GM19328 (cell line): ENCODE results near the gene ASB10.
A peak's percentile ranks its signal among the peaks of the same experiment; 100 is the strongest.

Experiments used
- ATAC-seq: cut with Tn5 transposase; IDR thresholded peaks from one replicate; pipeline ENCODE4 v1.9.1; 2021; ENCODE audit warnings: mild to moderate bottlenecking, moderate library complexity; ENCODE audit not compliant: unreplicated experiment

ASB10 gene, protein sequence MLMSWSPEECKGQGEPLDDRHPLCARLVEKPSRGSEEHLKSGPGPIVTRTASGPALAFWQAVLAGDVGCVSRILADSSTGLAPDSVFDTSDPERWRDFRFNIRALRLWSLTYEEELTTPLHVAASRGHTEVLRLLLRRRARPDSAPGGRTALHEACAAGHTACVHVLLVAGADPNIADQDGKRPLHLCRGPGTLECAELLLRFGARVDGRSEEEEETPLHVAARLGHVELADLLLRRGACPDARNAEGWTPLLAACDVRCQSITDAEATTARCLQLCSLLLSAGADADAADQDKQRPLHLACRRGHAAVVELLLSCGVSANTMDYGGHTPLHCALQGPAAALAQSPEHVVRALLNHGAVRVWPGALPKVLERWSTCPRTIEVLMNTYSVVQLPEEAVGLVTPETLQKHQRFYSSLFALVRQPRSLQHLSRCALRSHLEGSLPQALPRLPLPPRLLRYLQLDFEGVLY

GRCh38 chr7:151186640-151187408 lies at the start of gene ASB10:
Gene ASB10, minus strand, starts transcription at chr7:151187250. Its CDS starts 120 bp downstream, at chr7:151187130.
- no peak for ATAC-seq

- no peak for ATAC-seq
These were observed 49.4 kb upstream of the ASB10 start for GRCh38 chr7:151236406-151236805.

- no peak for ATAC-seq
These were observed 48.2 kb upstream of the ASB10 start for GRCh38 chr7:151235091-151235787.

DNA sequence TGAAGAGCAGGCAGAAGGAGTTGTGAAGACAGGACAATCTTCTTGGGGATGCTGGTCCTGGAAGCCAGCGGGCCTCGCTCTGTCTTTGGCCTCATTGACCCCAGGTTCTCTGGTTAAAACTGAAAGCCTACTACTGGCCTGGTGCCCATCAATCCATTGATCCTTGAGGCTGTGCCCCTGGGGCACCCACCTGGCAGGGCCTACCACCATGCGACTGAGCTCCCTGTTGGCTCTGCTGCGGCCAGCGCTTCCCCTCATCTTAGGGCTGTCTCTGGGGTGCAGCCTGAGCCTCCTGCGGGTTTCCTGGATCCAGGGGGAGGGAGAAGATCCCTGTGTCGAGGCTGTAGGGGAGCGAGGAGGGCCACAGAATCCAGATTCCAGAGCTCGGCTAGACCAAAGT lies 46.8 kb upstream of the ASB10 start:
- no peak for ATAC-seq

DNA sequence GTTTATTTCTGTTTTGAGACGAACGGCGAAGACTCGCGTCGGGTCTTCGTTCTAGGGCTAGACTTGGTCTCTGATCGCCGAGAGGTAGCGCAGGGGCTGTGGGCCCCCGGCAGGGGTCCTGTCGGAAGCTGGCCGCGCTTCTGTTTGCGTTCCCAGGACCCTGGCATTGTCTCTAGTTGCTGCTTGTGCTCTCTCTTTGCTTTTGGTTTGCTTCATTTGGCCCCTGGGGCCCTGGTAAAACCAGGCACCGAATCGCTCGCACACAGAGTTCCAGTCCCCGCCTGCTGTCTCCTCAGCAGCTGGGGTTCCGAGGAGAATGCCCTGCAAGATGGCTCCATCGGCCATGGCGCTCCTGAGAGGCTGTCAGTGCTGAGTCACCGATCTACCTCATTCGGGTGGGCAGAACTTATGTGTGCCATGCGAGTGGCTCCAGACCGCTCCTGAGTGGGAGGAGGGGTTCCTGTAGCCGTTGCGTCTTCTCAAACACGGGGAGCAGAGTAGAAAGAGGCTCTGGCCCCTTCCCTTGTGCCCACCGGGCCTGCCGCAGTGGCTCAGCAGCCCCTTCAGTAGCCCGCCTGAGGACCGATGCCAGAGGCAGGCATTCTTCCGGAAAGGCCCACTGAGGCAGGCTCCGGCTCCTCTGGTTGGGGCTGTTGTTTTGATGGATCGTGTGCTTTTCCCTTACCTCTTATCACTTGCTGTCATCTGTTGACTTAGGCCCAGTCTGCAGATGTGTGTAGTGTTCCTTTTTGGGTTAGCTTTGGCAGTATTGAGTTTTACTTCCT lies 46.1 kb upstream of the ASB10 start:
- ATAC-seq: no peak

GRCh38 chr7:151232091-151232916 lies 45.3 kb upstream of the ASB10 start, which contains the start of gene CHPF2:
Gene CHPF2, plus strand, starts transcription at chr7:151232483. Its CDS starts 1,529 bp downstream, at chr7:151234012.
- ATAC-seq: peak; percentile 97

GRCh38 chr7:151231080-151231479 lies 44.0 kb upstream of the ASB10 start:
- no peak for ATAC-seq

GRCh38 chr7:151229249-151229648 lies 42.2 kb upstream of the ASB10 start:
- no peak for ATAC-seq

GRCh38 chr7:151228024-151228866 lies 41.2 kb upstream of the ASB10 start:
- ATAC-seq: no peak

DNA sequence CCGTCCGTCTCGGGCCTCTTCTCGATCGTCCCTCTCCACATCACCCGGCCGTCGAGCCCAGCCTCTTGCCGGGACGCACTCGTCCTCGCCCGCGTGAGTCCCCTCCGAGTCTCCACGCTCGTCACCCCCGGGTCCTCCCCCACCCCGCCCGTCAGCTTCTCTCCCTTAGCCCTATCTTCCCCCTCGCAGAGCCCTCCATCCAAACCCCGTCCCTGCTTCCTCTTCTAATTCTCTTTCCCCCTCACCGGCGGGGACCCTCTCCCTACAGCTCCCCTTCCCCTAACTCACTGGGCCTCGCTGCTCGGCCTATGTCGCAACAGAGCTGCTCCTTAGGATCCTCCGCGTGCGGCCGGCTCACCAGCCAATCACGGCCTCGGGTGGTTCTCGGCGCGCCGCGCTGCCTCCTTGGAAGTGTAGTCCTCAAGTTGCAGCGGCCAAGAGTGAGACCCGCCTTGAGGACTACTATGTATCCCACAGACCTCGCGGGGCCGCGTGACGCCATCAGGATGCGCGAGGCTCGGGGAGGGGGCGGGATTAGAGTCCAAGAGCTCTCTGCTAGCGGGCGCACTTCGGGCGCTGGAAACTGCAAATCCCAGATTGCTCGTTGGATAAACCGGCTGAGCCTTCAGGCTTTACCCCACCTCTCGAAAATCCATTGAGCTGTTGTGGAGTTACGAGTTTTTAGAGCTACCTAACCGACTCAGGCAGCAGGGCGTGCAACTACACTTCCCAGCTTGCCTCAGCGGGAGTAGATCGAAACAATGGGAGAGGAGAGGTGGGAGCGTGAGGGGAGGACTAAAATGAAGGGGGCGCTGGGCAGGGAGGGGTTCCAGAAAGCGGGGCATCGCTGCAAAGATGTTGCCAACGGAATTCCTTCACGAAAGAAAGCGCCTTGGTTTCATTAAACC lies 40.1 kb upstream of the ASB10 start, which contains the start of gene ABCF2:
Gene ABCF2, minus strand, starts transcription at position 331 of the 908 bp plus-strand sequence. CDS start 747 bp downstream, outside the sequence.
- peak; percentile 100 for ATAC-seq

- ATAC-seq: no peak
These were observed 39.5 kb upstream of the ASB10 start for GRCh38 chr7:151226560-151226874.

DNA sequence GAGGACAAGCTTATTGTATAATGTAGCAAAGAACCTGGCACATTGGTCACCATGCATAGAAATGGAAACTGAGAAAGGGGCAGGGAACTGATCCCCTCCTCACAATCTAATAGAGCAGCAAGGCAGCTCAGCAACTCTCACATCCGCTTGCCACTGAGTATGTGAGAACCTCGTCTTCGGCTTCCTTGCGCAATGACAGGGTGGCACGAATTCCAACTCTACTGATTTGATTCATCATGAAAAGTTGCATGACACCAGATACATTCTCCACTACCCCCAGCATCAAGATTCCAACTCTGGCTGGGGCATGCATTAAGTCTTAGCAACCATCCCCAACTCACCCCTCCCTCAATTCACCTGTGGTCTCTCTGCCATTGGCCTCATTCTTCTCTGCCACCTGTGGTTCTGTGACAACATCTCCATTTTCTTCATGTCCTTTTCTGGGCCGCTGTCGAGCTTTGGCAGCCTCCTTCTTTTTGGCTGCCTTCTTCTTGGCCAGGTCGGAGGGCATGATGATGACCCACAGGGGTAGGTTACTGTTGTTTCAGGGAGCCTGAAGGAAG lies 39.0 kb upstream of the ASB10 start:
- ATAC-seq: no peak

GRCh38 chr7:151223728-151224127 lies 36.7 kb upstream of the ASB10 start:
- ATAC-seq: no peak

GRCh38 chr7:151218170-151218569 lies 31.1 kb upstream of the ASB10 start:
- ATAC-seq: no peak

DNA sequence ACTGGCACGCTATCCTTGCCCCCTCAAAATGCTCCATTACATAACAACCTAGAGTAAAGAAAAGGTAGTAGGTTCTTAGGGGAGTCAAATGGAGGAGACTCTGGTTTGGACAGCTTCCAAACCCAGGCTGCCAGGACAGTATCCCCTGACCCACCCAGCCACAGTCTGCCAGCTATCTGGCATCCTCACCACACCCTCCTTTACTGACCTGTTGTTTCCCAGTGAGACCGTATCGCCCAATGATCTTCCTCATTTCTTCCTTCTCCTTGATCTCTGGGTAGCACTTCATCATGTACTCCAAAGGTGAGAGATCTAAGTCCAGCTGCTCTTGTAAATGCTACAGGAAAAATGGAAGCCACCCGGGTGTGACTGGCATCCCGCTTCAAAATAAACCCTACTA lies 28.3 kb upstream of the ASB10 start:
- no peak for ATAC-seq

- ATAC-seq: no peak
These were observed 26.8 kb upstream of the ASB10 start for GRCh38 chr7:151213826-151214225.

DNA sequence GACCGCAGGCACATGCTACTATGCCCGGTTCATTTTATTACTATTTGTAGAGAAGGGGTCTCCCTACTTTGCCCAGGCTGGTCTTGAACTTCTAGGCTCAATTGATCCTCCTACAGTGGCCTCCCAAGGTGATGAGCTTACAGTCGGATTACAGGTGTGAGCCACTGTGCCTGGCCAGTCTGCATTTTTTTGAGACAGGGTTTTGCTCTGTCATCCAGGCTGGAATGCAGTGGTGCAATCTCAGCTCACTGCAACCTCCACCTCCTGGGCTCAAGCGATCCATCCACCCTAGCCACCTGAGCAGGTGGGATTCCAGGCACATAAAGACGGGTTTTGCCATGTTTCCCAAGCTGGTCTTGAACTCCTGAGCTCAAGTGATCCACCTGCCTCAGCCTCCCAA lies 25.6 kb upstream of the ASB10 start:
- no peak for ATAC-seq
